ENCODE measurements around the gene PLEKHH1. TPM values are rescaled to one million over a fixed set of nuclear protein-coding genes. Genes with fewer than 3 reads are reported as not detected.
"Not testable (repeated sequence)": the region's sequence is repeated elsewhere in the genome, so short reads cannot be mapped to it uniquely, and the experiment has no call there.

PLEKHH1 gene
- polyA plus RNA-seq, 1 donor = 2.0 TPM

- DNase-seq = no peak
Measured at GRCh38 chr14:67584978-67585377, 51.9 kb downstream of the PLEKHH1 start.

- no peak for DNase-seq
Measured at GRCh38 chr14:67586369-67586768, 53.3 kb downstream of the PLEKHH1 start.

GRCh38 chr14:67589204-67589770, 56.2 kb downstream of the PLEKHH1 start:
- DNase-seq = no peak

- not testable (repeated sequence) for DNase-seq
Measured at GRCh38 chr14:67593650-67594049, 60.6 kb downstream of the PLEKHH1 start.

GRCh38 chr14:67595392-67595791, 62.3 kb downstream of the PLEKHH1 start:
- DNase-seq = no peak

GRCh38 chr14:67599698-67600561, 66.8 kb downstream of the PLEKHH1 start, which contains the start of gene PIGH:
Gene PIGH, minus strand, starts transcription at chr14:67600268. Its CDS starts 65 bp downstream, at chr14:67600203.
- peak; percentile 89 for DNase-seq

- DNase-seq = not testable (repeated sequence)
Measured at GRCh38 chr14:67600562-67600974, 67.5 kb downstream of the PLEKHH1 start.

GRCh38 chr14:67602076-67602475, 69.0 kb downstream of the PLEKHH1 start:
- DNase-seq = no peak

GRCh38 chr14:67602995-67603545, 70.0 kb downstream of the PLEKHH1 start:
- no peak for DNase-seq

GRCh38 chr14:67607646-67608045, 74.6 kb downstream of the PLEKHH1 start:
- no peak for DNase-seq

GRCh38 chr14:67609642-67610310, 76.7 kb downstream of the PLEKHH1 start:
- no peak for DNase-seq

GRCh38 chr14:67610491-67610890, 77.4 kb downstream of the PLEKHH1 start:
- no peak for DNase-seq

GRCh38 chr14:67618617-67619063, 85.5 kb downstream of the PLEKHH1 start:
- DNase-seq = peak; percentile 63

GRCh38 chr14:67619446-67620216, 86.5 kb downstream of the PLEKHH1 start, which contains the start of gene ARG2:
Gene ARG2, plus strand, starts transcription at chr14:67619920. Its CDS starts 58 bp downstream, at chr14:67619978.
- peak; percentile 83 for DNase-seq

GRCh38 chr14:67620217-67620785, 87.2 kb downstream of the PLEKHH1 start:
- no peak for DNase-seq

GRCh38 chr14:67622675-67623074, 89.6 kb downstream of the PLEKHH1 start:
- DNase-seq = no peak

GRCh38 chr14:67623114-67623513, 90.0 kb downstream of the PLEKHH1 start:
- no peak for DNase-seq

GRCh38 chr14:67626131-67626530, 93.0 kb downstream of the PLEKHH1 start:
- DNase-seq = not testable (repeated sequence)

- no peak for DNase-seq
Measured at GRCh38 chr14:67627519-67627918, 94.4 kb downstream of the PLEKHH1 start.

- no peak for DNase-seq
Measured at GRCh38 chr14:67630186-67630585, 97.1 kb downstream of the PLEKHH1 start.

GRCh38 chr14:67630938-67631337, 97.8 kb downstream of the PLEKHH1 start:
- DNase-seq = no peak

All from hindlimb muscle (tissue), 1 donor.